H1 (cell line): ENCODE results near the gene PRKAB2.
"Not testable (repeated sequence)": the region's sequence is repeated elsewhere in the genome, so short reads cannot be mapped to it uniquely, and the experiment has no call there.

Experiments
- BCL11A ChIP-seq, 2 experiments: IDR thresholded peaks; one replicate each; pipeline ENCODE4 v1.6.1; 2011; ENCODE audit warnings: low read depth in 2 of 2, low read length in 2 of 2, mild to moderate bottlenecking in 2 of 2
- CEBPB ChIP-seq: IDR thresholded peaks from 2 replicates; pipeline ENCODE4 v1.6.1; 2012; ENCODE audit warnings: low read depth, low read length
- EGR1 ChIP-seq: IDR thresholded peaks from 2 replicates; pipeline ENCODE4 v1.6.1; 2011; ENCODE audit warnings: low read depth, low read length, borderline replicate concordance
- EP300 ChIP-seq, 2 experiments: IDR thresholded peaks; 1 replicate in 1 of 2; 2 replicates in 1 of 2; pipeline ENCODE4 v1.6.1; 2011 to 2012; ENCODE audit warnings: low read depth in 2 of 2, low read length in 2 of 2, mild to moderate bottlenecking in 2 of 2, borderline replicate concordance in 1 of 2, inconsistent platforms in 1 of 2, moderate library complexity in 1 of 2
- POLR2A ChIP-seq, 2 experiments: IDR thresholded peaks; 1 replicate in 1 of 2; 2 replicates in 1 of 2; pipeline ENCODE4 v1.6.1; 2011; ENCODE audit warnings: low read depth in 2 of 2, low read length in 2 of 2, mild to moderate bottlenecking in 2 of 2; ENCODE audit errors: control extremely low read depth in 1 of 2
- RAD21 ChIP-seq, 2 experiments: IDR thresholded peaks in 1 of 2; conservative IDR thresholded peaks in 1 of 2; 2 replicates each; pipeline ENCODE4 v1.6.1; 2011; ENCODE audit warnings: low read depth in 2 of 2, low read length in 2 of 2, improper control_type of control experiment in 1 of 2, inconsistent platforms in 1 of 2, mild to moderate bottlenecking in 1 of 2, moderate library complexity in 1 of 2
- TCF12 ChIP-seq: IDR thresholded peaks from 2 replicates; pipeline ENCODE4 v1.6.1; 2011; ENCODE audit warnings: low read depth, mild to moderate bottlenecking, low read length
- YY1 ChIP-seq: IDR thresholded peaks from 2 replicates; pipeline ENCODE4 v1.6.1; 2011; ENCODE audit warnings: low read depth, mild to moderate bottlenecking, low read length
- TF ChIP-seq, protein P1 (sequence below), 3 experiments: IDR thresholded peaks; 1 replicate in 2 of 3; 2 replicates in 1 of 3; pipeline versions ENCODE4 v1.5.1 to v1.6.1; 2011; ENCODE audit warnings: low read length in 3 of 3, mild to moderate bottlenecking in 3 of 3, inconsistent platforms in 2 of 3, low read depth in 1 of 3, moderate library complexity in 1 of 3; ENCODE audit not compliant: insufficient read depth in 1 of 3; ENCODE audit errors: control extremely low read depth in 1 of 3

DNA sequence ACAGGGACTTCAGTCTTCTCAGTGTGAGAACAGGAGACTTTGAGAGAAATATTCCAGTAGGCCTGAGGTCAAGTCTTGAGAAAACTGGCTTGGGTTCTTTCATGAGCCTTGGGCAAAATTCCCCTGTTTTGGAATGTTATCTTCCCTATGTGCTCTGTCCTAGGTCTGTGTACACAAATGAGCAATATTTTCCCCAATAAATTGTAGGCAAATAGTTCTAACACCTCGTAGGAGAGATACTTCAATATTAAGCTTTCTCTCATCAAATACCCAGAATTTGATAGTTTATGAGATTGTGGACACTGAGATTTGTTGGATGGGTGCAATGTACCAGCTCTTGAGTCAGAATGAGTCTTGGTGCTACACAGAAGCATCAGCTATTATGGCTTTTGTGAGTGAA, 57.9 kb downstream of the PRKAB2 start:
- TF ChIP-seq, protein P1, sequence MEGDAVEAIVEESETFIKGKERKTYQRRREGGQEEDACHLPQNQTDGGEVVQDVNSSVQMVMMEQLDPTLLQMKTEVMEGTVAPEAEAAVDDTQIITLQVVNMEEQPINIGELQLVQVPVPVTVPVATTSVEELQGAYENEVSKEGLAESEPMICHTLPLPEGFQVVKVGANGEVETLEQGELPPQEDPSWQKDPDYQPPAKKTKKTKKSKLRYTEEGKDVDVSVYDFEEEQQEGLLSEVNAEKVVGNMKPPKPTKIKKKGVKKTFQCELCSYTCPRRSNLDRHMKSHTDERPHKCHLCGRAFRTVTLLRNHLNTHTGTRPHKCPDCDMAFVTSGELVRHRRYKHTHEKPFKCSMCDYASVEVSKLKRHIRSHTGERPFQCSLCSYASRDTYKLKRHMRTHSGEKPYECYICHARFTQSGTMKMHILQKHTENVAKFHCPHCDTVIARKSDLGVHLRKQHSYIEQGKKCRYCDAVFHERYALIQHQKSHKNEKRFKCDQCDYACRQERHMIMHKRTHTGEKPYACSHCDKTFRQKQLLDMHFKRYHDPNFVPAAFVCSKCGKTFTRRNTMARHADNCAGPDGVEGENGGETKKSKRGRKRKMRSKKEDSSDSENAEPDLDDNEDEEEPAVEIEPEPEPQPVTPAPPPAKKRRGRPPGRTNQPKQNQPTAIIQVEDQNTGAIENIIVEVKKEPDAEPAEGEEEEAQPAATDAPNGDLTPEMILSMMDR (IDR thresholded peaks at IDR 0.05; ENCODE audit: control extremely low read depth in 1 of 3, insufficient read depth in 1 of 3, low read depth in 1 of 3, low read length in 3 of 3), result not testable (repeated sequence)
- not testable (repeated sequence) for TF ChIP-seq RAD21 (IDR thresholded peaks at IDR 0.05 in 1 of 2, conservative IDR thresholded peaks at IDR 0.05 in 1 of 2; ENCODE audit: low read depth in 2 of 2, low read length in 2 of 2); YY1; POLR2A (IDR thresholded peaks at IDR 0.05; ENCODE audit: control extremely low read depth in 1 of 2, low read depth in 2 of 2, low read length in 2 of 2); EGR1; CEBPB; EP300 (IDR thresholded peaks at IDR 0.05; ENCODE audit: borderline replicate concordance in 1 of 2, low read depth in 2 of 2, low read length in 2 of 2); BCL11A (IDR thresholded peaks at IDR 0.05; ENCODE audit: low read depth in 2 of 2, low read length in 2 of 2); TCF12
